Right lobe of liver (tissue), 4 donors: Measurements from ENCODE around the gene ADAM20.

ENCODE experiments used
- POLR2A ChIP-seq: fragments of 450-650 bp; IDR thresholded peaks from one replicate; pipeline ENCODE4 v1.6.1; 2017; ENCODE audit warnings: antibody characterized with exemption, mild to moderate bottlenecking
- TF ChIP-seq, protein P1 (sequence below), 4 donors: fragments of 200-600 bp in 3 of 4; fragments of 450-650 bp in 1 of 4; IDR thresholded peaks; one replicate each; pipeline versions ENCODE4 v1.5.1 to v1.8.0; 2016 to 2022; ENCODE audit warnings: antibody characterized with exemption in 4 of 4, mild to moderate bottlenecking in 2 of 4
- donor health status: DM: no; HTN: no; CAD: no.
- donor health status: DM: no; HTN: no; CAD: no.
- donor health status: DM: no; HTN: yes; CAD: no.

DNA sequence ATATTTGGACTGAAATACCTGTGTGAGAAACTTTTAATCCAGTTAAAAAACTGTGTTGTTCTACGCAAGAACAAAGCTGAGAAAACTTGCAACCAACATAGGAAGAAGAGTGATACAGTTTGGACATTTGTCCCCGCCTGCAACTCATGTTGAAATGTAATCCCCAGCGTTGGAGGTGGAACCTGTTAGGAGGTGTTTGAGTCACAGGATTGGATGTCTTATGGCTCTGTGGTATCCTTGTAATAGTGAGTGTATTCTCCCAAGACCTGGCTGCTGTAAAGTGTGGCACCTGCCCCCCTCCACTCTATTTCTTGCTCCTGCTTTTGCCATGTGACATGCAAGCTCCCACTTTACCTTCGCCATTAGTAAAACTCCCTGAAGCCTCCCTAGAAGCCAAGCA is 28.6 kb upstream of the ADAM20 start:
- TF ChIP-seq POLR2A: no peak
- TF ChIP-seq, protein P1, sequence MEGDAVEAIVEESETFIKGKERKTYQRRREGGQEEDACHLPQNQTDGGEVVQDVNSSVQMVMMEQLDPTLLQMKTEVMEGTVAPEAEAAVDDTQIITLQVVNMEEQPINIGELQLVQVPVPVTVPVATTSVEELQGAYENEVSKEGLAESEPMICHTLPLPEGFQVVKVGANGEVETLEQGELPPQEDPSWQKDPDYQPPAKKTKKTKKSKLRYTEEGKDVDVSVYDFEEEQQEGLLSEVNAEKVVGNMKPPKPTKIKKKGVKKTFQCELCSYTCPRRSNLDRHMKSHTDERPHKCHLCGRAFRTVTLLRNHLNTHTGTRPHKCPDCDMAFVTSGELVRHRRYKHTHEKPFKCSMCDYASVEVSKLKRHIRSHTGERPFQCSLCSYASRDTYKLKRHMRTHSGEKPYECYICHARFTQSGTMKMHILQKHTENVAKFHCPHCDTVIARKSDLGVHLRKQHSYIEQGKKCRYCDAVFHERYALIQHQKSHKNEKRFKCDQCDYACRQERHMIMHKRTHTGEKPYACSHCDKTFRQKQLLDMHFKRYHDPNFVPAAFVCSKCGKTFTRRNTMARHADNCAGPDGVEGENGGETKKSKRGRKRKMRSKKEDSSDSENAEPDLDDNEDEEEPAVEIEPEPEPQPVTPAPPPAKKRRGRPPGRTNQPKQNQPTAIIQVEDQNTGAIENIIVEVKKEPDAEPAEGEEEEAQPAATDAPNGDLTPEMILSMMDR (IDR thresholded peaks at IDR 0.05): no peak
